ENCODE results near the gene ANGEL2.

- TF ChIP-seq CTCF (IDR thresholded peaks at IDR 0.05) (no peak), POLR2A (IDR thresholded peaks at IDR 0.05) (no peak)
These were observed 4.3 kb upstream of the ANGEL2 start for GRCh38 chr1:213020016-213020415.

Data from lower leg skin (tissue), 3 donors.